GM19463 (cell line): Measurements from ENCODE around the gene CLMP.

ENCODE experiments used
- ATAC-seq: cut with Tn5 transposase; IDR thresholded peaks from one replicate; pipeline ENCODE4 v1.9.1; 2021; ENCODE audit warnings: mild to moderate bottlenecking, moderate library complexity; ENCODE audit not compliant: unreplicated experiment

Gene CLMP

DNA sequence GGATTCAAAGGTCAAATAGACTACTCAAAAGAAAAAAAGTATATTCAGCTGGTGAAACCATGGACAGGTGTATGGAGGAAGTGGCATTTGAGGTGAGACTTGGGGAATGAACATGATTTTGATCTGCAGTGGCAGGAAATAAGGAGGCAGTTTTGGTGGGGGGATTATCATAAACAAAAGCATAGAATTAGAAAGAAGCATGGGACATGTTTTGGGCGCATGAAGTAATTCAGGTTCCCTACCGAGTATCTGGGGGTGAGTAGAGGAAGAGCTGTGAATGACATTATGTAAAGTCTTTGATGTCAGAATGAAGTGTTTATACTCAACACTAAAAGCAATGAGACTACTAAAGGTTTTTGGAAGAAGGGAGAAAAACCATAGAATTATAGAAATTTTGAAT is 3.1 kb downstream of the CLMP start:
- no peak for ATAC-seq

DNA sequence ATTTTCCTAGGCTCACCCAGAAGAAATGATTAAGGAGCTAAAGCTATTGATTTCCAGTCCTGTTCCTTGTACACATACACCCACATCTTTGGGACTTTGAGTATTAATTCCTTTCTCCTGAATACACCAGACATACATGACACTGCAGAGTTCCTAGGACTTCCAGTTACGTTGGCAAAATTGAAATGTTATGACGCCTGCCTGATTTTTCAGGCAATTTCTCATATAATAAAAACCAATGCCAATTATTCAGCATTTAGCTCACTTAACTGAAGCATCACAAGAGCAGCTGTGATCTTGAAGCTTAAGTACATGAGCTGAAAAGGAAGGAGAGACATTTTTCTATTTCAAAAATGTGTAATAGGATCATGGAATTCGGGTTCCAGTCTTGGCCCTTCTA is 4.5 kb downstream of the CLMP start:
- ATAC-seq = no peak

DNA sequence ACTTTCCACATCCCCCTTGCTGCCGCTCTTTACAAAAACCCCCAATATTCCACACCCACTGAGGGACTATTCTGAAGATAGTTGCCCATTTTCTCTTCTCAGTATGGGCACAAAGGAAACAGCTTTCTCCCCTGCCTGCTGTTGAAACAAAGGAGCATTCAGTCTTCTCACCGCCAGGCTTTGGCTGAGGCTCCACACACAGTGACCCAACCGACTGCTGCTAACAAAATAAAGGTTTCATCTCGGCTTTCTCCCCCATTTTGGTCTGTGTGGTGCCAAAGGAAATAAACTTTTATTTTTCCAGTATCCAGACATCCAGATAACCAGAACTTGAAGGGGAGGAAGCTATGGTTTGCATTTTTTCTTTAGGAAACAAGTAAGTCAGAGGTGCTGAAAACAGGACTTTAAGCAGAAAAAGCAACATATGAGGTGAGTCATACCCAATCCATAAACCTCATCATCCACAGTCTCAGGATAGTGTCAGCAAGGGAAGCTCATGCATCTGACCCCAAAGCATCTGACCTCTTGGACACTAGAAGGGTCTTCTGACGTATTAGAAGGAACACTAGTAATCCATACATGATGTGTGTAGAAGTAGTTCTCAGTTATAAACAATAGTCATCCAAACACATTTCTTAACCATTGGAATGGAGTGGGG is 6.4 kb downstream of the CLMP start:
- no peak for ATAC-seq

DNA sequence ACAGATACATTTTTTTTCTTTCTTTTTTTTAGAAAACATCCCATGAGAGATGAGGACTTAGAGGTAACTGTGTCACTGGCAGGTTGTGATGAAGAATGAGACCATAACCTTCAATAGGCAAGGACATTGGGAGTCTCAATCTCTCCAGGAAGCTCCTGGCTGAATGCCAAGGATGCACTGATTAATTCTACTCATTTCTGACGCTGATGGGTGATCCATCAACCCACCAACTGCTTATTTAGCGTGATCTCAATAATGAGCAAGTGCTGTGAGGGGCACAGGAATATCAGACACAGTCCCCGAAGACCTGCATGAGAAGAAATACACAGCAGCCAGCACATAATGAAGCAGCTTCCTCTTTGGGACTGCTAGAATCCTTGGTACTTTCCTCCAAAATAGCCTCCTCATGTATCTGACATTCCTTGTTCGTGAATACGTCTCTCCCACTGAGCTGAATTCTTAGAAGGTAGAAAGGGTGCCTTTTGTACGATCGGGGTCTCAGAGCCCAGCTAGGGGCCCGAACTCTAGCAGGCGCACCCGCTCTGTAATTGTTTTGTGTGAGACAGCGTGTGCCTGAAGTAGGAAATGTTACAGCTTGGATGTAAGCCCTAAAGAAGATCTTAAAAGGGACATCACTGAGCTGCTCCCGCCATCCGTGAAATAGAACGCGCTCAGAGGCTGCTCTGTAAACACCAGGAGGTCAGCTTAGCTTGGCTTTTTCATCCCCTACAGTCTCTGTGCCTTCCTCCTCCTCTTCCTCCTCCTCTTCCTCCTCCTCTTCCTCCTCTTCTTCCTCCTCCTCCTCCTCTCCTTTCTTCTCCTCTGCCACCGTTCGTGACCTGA is 7.2 kb downstream of the CLMP start:
- no peak for ATAC-seq

DNA sequence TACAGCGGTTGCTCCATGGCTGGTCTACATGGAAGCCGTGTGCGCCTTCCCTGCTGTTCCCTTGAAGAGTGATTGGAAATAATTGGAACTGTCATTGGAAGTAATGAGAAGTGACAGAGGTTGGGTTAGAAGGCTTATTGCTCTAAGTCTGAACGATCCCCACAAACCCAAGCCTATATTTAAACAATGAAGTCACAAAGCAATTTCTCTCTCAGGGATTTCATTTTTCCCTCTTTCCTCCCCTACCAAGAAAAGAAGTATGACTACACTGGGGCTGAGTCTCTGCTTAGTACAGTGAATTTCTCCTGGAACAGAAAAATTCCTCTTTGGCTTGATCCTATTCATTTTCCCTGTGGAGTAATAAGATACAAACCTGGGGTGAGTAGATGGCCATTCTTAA is 7.8 kb downstream of the CLMP start:
- no peak for ATAC-seq

DNA sequence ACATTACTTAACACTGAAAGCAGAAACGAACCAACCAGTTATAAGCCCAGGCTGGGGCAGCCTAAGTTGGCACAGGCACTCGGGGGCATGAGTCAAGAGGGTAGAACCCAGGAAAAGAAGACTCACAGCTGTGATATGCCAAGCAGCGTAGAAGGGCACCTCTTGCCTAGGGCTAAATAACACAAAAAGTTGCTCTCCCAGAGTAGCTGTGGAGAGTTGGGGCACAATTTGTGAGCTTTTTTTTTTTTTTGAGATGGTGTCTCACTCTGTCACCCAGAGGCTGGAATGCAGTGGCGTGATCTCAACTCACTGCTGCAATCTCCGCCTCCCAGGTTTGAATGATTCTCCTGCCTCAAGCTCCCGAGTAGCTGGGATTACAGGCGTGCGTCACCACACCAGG is 8.8 kb downstream of the CLMP start:
- ATAC-seq = no peak

DNA sequence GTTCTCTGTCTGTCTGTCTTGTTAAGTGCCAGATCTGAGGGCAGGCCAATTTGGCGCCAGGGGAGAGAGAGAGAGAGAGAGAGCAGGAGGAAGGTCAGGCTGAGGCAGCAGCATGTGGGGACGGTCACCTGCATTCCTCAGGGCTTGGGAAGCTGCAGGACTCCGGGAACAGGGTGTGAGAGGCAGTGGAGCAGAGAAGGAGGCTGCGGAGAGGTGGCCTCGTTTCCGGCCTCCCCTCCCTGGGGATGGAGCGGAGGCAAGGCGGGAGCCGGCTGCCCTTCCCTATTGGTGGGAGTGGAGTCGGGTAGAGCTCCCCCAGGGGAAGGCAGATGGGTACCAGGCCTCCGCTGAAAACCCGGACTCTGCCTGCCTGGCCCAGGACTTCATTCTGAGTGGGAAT is 9.7 kb downstream of the CLMP start:
- ATAC-seq = no peak

DNA sequence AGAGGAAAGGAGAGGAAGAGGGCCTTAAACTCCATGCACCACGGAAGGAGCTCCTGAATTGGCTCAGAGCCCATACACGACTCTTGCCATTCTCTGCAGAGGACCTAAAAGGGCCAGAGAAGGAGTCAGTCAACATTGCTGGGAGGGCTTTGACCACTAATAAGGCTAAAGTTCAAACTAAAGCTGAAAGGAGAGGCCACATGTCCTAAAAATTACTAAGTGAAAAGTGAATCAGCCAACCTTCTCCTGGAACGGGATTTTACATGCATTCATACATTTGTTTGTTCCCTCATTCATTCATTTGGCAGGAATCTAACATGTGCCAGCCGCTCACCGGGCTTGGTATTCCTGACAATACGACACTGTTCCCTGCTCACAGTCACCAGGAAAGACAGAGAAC is 10.5 kb downstream of the CLMP start:
- no peak for ATAC-seq

DNA sequence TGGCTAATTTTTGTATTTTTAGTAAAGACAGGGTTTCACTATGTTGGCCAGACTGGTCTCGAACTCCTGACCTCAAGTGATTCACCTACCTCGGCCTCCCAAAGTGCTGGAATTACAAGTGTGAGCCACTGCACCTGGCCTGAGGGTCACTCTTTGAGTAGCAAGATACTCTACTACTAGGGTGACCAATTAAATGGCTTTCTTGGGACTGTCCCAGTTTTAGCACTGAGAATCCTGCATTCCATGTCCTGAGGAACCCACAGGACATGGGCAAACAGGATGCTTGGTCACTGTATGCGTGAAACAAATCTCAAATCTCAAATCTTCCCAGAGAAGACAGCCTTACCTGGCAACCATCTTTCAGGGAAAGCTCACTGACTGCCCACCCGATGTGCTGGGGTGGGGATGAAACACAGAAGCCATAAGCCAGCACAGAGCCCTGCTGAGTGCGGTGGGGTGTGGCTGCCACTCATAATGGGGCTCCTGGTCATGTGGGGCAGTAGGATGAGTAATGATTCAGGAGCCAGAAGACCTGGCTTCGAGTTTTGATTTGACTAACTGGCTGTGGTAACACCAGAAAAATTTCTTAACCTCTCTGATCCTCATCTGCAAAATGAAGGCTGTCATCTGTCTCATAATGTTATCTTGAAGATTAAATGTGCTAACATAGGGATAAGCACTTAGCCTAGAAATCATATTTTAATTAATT is 11.5 kb downstream of the CLMP start:
- ATAC-seq = peak; percentile 45

DNA sequence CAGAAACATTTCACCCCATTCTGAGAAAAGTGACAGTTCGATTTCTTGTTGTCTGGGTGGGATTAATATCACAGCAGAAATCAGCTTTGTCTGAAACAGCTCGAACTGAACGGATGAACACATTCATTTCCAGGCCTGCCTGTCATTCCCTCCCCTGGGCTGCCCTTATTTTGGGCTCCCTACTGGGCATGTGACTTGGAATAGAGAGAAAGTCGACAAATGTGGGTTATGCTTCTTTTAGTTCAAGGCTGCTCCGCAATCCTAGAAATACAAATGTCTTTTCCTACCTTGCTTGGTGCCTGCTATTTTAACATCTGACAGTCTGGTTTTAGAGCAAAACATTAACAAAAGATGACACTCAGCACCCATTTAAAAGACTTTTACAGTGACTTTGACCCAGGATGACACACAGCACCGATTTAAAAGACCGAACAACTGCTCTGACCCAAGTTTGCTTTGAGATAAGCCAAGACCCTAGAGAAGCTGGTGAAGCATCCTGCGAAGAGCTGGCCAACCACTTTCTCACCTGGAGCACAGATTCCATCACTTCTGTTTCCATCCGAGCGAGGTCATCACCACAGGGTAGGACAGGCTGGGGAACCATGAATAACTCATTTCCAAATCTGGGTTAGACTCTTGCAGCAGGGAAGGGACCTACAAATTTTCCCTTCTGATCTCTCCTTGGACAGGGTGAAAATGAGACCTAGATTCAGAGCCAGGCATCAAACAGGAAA is 13.1 kb downstream of the CLMP start:
- ATAC-seq = no peak

DNA sequence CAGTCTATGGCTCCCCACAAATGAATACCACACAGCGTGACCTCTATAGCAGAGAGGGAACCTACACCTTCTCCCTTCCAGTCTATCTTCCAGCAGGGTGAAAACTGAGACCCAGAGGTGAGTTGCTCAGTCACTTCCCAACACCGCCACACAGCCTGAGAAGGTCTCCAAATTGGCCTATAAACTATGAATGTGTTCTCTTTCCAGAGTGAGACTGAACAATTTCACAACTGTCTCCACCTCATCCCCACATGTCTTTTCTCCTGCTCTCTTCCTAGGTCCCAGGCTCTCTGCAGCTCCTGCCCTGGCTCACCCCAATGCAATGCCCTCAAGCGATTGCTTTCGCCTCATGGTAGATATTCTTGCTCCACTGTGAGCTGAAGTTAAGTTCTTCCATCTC is 14.0 kb downstream of the CLMP start:
- no peak for ATAC-seq

DNA sequence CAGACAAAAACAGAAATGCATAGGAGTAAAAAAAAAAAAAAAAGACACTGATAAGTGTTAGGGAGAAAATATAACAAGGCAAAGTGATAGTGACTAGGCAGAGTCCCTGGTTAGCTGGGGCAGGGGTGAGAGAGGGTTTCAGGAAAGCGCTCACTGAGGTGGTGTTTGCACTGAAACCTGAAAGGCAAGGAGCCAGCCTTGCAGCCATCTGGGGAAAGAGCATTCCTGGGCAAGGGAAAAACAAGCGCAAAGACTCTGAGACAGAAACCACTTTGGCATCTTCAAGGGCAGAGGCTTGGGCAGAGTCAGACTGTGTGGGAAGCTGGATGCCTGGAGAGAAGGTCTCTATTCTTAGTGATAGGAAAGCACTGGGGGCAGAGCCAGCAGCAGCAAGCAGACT is 14.5 kb downstream of the CLMP start:
- no peak for ATAC-seq

DNA sequence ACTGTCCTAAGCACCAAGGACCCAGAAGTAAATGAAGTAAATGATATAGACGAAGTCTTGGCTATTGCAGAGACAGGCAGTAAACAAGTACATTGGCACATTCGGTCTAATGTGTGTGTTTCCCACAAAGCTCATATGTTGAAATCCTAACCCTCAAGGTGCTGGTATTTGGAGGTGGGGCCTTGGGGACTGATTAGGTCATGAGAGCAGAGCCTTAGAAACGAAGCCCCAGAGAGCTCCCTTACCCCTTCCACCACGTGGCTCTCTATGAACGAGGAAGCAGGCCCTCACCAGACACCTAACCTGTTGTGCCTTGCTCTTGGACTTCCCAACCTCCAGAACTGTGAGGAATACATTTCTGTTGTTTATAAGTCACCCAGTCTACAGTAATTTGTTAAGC is 14.9 kb downstream of the CLMP start:
- ATAC-seq = no peak

DNA sequence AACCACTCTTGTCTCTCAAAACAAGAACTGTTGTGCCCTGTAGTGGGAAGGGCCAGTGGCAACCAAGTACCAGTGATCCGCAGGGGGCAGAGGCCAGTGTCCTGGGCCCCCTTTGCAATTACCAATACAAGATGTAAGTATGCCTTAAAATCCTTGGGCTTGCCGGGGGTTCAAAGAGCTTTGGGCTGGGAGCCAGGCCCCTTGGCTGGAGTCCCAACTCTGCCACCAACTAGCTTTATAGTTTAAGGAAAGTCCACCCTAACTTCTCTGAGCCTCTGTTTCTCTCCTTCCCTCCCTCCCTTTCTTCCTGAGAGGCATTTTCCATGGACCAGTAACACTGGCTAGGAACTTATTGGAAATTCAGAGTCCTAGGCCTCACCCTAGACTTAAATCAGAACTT is 15.5 kb downstream of the CLMP start:
- no peak for ATAC-seq

DNA sequence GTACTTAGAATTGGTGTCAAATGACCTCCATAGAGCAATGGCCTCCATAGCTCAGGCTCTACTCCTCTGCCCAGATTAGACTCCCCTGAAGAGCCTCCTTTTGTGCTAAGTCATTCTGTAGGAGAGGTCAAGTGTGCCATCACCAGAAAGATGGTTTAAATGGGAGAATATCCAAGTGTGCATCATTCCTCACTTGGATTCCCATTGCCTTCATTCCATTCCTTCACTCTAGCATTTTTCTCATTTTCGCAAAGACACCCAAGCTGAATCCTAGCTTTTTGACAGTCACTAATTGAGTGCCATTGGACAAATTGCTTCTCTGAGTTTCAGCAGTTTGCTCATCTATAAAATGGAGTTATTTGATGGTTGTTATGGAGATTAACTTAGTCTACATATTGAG is 16.9 kb downstream of the CLMP start:
- no peak for ATAC-seq

DNA sequence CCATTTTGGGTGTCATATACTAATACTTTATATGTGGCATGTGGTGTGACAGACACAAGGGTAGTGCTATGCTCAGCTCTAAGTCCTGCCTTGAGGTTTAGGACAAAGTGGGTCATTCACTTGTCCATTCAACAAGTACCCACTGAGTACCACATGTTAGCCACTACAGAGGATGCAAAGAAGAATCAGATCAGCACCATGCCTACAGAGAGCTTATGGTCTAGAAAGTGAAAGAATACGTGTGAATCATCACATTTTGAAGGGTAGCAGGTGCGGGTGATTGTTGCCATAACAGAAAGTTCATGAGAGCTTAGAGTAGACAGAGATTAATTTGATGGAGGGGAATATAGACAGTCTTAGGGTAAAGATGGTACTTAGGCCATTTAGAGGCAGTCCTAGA is 18.3 kb downstream of the CLMP start:
- no peak for ATAC-seq

DNA sequence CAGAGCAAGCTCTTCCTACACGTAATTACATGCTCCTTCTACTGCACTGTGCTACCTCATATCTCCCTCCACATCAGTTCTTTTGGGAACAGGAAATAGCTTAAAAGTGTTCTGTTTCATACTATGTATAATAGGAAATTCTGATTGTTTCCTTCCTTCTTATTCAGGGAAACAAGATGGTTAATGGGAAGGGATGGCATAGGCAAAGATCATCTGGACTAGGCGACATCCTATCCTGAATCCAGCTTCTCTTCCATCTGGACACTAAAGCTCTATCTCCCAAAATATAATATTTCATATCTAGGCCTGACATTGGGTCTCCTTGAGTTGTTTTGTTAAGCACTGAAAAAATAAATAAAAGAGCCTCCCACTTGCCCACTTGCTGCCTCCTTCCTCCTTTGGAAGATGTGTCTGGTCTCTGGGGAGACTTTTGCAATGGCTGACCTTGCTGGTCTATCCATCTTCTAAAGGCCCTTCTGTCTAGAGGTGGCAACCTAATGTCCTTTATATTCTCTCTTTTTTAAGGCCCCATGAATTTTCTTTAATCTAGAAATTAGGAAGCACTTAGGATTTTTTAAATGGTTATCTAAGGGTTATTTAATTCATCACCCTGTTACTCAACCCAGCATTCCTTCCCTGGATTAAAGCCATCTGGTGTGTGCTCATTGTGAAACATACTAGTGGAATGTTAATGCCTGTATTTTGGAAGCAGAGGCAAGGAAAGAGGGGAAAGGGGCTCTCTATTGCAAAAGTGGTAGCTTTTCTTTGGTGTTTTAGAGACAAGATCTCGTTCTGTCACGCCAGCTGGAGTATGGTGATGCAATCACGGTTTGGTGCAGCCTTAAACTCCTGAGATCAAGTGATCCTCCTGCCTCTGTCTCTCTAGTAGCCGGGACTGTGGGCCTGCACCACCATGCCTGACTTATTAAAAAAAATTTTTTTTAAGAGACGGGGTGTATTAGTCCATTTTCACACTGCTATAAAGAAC is 20.6 kb downstream of the CLMP start:
- ATAC-seq = no peak

DNA sequence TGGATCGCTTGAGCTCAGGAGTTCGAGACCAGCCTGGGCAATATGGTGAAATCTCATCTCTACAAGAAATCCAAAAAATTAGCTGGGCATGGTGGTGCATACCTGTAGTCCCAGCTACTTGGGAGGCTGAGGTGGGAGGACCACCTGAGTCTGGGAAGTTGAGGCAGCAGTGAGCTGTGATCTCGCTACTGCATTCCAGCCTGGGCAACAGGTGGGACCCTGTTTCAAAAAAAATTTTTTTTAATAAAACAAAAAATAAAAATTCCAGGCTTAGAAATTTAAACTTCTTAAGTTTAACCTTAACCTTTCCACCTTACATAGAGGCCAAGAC is 21.2 kb downstream of the CLMP start:
- ATAC-seq = no peak

DNA sequence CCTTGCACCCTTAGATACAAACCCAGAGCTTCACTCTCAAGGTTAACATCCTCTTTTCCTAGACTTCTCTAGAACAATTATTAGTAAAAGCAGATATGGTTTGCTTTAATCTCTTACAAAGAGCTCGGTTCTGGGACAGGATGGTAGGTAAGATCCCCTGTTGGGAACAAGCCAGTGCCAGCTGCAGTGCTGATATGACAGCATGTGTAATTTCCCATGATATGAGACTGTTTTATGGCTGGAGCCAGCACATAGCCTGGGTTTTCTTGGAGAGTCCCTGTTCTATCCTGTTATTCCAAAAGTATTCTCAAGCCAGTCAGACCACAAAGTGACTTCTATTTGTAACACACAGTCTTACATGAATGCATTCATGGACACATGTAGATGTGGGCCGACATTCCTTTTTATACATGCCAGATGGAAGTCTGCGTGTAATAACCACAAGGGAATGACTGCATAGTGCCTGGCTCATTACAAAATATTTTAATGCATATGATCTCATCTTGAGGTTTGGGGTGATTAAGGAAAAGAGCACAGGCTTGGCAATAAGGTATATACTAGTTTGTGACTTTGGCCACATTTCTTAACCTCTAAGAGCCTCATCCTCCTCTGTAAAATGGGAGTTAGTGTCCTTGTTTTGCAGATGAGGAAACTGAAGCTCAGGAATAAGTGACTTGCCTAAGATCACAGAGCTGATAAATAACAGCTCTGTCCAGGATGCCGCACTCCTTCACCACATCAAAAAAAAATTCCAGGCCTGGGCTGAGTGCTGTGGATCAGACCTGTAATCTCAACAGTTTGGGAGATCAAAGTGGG is 21.8 kb downstream of the CLMP start:
- ATAC-seq = no peak
